Hematopoietic multipotent progenitor cell (in vitro differentiated cells): ENCODE data around the gene INTS15. TPM values are rescaled to one million over a fixed set of nuclear protein-coding genes. Genes with fewer than 3 reads are reported as not detected.
"Not testable (repeated sequence)": the region's sequence is repeated elsewhere in the genome, so short reads cannot be mapped to it uniquely, and the experiment has no call there.

Source experiments
- DNase-seq, 3 donors: peaks; one replicate each; pipeline ENCODE4 v3.0.0-alpha.2; 2011 to 2015; ENCODE audit warnings: low read depth in 2 of 3, low spot score in 2 of 3
- total RNA-seq: library from RNA; depleted of rRNA; stranded (reverse); fragments of >200 nt; gene quantifications from one replicate; pipeline ENCODE4 v1.2.3, GENCODE V29; 2012

The INTS15 gene
- total RNA-seq, 1 donor = 22.9 TPM

- peak in 1 of 3 donors; percentile 50 for DNase-seq
Measured at GRCh38 chr7:6576867-6577368, 12.9 kb upstream of the INTS15 start.

- DNase-seq = peak; percentile 72 to 95 (median 94)
Measured at GRCh38 chr7:6577369-6578113, 12.3 kb upstream of the INTS15 start, which contains the start of gene ZDHHC4. Gene ZDHHC4, plus strand, starts transcription at chr7:6577454. Its CDS starts 3,108 bp downstream, at chr7:6580562.

GRCh38 chr7:6578114-6579084 lies 11.4 kb upstream of the INTS15 start:
- DNase-seq = no peak

GRCh38 chr7:6579446-6579845 lies 10.4 kb upstream of the INTS15 start:
- peak in 2 of 3 donors; percentile 50 to 53 for DNase-seq

GRCh38 chr7:6585746-6586432 lies 3.9 kb upstream of the INTS15 start:
- not testable (repeated sequence) for DNase-seq

- DNase-seq = no peak
Measured at GRCh38 chr7:6588566-6588965, 1.3 kb upstream of the INTS15 start.

- DNase-seq = no peak
Measured at GRCh38 chr7:6589151-6589828, 531 bp upstream of the INTS15 start.

- no peak for DNase-seq
Measured at GRCh38 chr7:6590645-6591110, 857 bp downstream of the INTS15 start.

- no peak for DNase-seq
Measured at GRCh38 chr7:6600093-6600492, 10.3 kb downstream of the INTS15 start.

GRCh38 chr7:6604458-6604857 lies 14.6 kb downstream of the INTS15 start:
- no peak for DNase-seq

- DNase-seq = no peak
Measured at GRCh38 chr7:6606866-6607583, 17.2 kb downstream of the INTS15 start.

- DNase-seq = no peak
Measured at GRCh38 chr7:6607651-6608051, 17.8 kb downstream of the INTS15 start.

GRCh38 chr7:6608081-6608480 lies 18.3 kb downstream of the INTS15 start:
- DNase-seq = no peak

GRCh38 chr7:6608794-6609193 lies 19.0 kb downstream of the INTS15 start:
- DNase-seq = no peak

- no peak for DNase-seq
Measured at GRCh38 chr7:6612819-6613218, 23.0 kb downstream of the INTS15 start.

- no peak for DNase-seq
Measured at GRCh38 chr7:6613706-6614105, 23.9 kb downstream of the INTS15 start.

GRCh38 chr7:6614953-6615722 lies 25.3 kb downstream of the INTS15 start, which contains the start of gene ZNF853:
Gene ZNF853, plus strand, starts transcription at chr7:6615610. Its CDS starts 565 bp downstream, at chr7:6616175.
- peak in 1 of 3 donors; percentile 28 for DNase-seq
